MM.1S (cell line): ENCODE measurements around the gene NPC2.

ENCODE experiments used
- EZH2 ChIP-seq: fragments of 300-600 bp; sonication (generic); optimal IDR thresholded peaks from 2 replicates; pipeline ENCODE3; 2017; ENCODE audit warnings: low read depth, mild to moderate bottlenecking, antibody characterized with exemption, low read length, mixed read lengths
- EZH2phosphoT487 ChIP-seq: fragments of 300-600 bp; sonication (generic); IDR thresholded peaks from 2 replicates; pipeline ENCODE4 v1.6.1; 2018; ENCODE audit warnings: antibody characterized with exemption, low read length
- TF ChIP-seq, protein P1 (sequence below): fragments of 300-600 bp; sonication (generic); IDR thresholded peaks from 2 replicates; pipeline ENCODE4 v1.5.1; 2016; ENCODE audit warnings: antibody characterized with exemption, low read length, mixed read lengths

DNA sequence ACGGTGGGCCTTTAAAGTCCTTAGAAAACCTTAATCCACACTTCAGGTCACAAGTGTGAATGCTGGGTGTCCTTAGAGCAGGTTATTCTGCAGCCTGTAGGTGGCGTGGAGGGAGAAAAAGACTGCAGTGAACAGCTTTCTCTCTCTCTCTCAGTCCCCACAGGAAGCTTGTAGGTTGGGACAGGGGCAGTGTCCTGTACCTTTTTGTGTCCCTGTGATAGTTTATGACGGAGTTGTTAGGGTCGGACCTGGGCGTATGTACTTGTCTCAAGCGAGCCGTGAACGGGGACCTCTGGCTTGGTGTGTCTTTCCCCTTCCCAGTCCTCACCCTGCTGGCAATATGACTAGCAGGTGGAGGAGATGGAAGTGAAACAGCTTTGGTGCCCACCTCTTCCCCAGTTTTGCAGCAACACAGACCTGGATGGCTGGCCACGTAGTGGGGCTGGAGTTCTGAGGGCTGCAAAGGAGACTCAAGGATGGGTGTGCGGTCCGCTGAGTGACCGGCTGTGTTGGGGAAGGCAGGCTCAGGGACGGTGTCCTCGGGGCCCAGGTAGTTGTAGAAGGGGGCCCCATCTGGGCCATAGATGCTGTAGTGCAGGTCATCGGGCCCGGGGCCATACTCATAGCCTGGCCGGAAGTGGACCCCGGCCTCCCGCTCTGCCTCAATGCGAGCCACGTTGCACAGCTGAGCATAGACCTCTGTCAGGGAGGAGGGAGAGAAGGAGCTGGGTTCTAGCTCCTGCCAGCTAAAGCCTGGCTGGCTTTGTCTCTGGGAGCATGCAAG is 9.3 kb upstream of the NPC2 start:
- TF ChIP-seq, protein P1, sequence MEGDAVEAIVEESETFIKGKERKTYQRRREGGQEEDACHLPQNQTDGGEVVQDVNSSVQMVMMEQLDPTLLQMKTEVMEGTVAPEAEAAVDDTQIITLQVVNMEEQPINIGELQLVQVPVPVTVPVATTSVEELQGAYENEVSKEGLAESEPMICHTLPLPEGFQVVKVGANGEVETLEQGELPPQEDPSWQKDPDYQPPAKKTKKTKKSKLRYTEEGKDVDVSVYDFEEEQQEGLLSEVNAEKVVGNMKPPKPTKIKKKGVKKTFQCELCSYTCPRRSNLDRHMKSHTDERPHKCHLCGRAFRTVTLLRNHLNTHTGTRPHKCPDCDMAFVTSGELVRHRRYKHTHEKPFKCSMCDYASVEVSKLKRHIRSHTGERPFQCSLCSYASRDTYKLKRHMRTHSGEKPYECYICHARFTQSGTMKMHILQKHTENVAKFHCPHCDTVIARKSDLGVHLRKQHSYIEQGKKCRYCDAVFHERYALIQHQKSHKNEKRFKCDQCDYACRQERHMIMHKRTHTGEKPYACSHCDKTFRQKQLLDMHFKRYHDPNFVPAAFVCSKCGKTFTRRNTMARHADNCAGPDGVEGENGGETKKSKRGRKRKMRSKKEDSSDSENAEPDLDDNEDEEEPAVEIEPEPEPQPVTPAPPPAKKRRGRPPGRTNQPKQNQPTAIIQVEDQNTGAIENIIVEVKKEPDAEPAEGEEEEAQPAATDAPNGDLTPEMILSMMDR = peak; percentile 53
- TF ChIP-seq EZH2 (no peak), EZH2phosphoT487 (no peak)
